NCI-H460 (cell line): ENCODE data around the gene PAPPA2. TPM values are rescaled to one million over a fixed set of nuclear protein-coding genes. Genes with fewer than 3 reads are reported as not detected.
"Not testable (repeated sequence)": the region's sequence is repeated elsewhere in the genome, so short reads cannot be mapped to it uniquely, and the experiment has no call there.

Source experiments
- DNase-seq: peaks from one replicate; pipeline ENCODE4 v3.0.0-alpha.2; 2016; ENCODE audit warnings: low read depth; ENCODE audit errors: extremely low read depth
- polyA plus RNA-seq: library from polyadenylated mRNA; depleted of rRNA; stranded (reverse); fragments of >200 nt; gene quantifications from 2 replicates; pipeline ENCODE4 v1.2.3, GENCODE V29; 2014; cell fraction: nucleus; rRNA removed
- total RNA-seq: library from RNA; depleted of rRNA; stranded (reverse); fragments of >200 nt; shearing (Covaris generic); gene quantifications from 2 replicates; pipeline ENCODE4 v1.2.3, GENCODE V29; 2014; rRNA removed

PAPPA2 gene
- total RNA-seq: 28.5 and 30.1 TPM in 2 replicates
- 4.1 and 4.7 TPM in 2 replicates for polyA plus RNA-seq

- no peak for DNase-seq
Measured at GRCh38 chr1:176462674-176463378, at the start of gene PAPPA2. PAPPA2 (plus strand) TSS chr1:176463175; CDS start chr1:176556323, 93,148 bp downstream.

GRCh38 chr1:176416777-176417176 lies 46.2 kb upstream of the PAPPA2 start:
- no peak for DNase-seq

- not testable (repeated sequence) for DNase-seq
Measured at GRCh38 chr1:176419608-176420007, 43.4 kb upstream of the PAPPA2 start.

GRCh38 chr1:176434234-176434633 lies 28.7 kb upstream of the PAPPA2 start:
- no peak for DNase-seq

GRCh38 chr1:176436251-176436650 lies 26.7 kb upstream of the PAPPA2 start:
- no peak for DNase-seq

GRCh38 chr1:176440176-176440575 lies 22.8 kb upstream of the PAPPA2 start:
- DNase-seq: no peak

- DNase-seq: no peak
Measured at GRCh38 chr1:176444286-176444685, 18.7 kb upstream of the PAPPA2 start.

GRCh38 chr1:176445402-176445801 lies 17.6 kb upstream of the PAPPA2 start:
- DNase-seq: no peak

- DNase-seq: no peak
Measured at GRCh38 chr1:176448340-176448739, 14.6 kb upstream of the PAPPA2 start.

- DNase-seq: no peak
Measured at GRCh38 chr1:176450526-176450925, 12.4 kb upstream of the PAPPA2 start.

- not testable (repeated sequence) for DNase-seq
Measured at GRCh38 chr1:176451741-176452140, 11.2 kb upstream of the PAPPA2 start.

- DNase-seq: no peak
Measured at GRCh38 chr1:176456795-176457194, 6.2 kb upstream of the PAPPA2 start.

- DNase-seq: no peak
Measured at GRCh38 chr1:176460544-176461336, 2.2 kb upstream of the PAPPA2 start.

- no peak for DNase-seq
Measured at GRCh38 chr1:176461576-176461975, 1.4 kb upstream of the PAPPA2 start.

- DNase-seq: no peak
Measured at GRCh38 chr1:176466514-176466913, 3.5 kb downstream of the PAPPA2 start.

GRCh38 chr1:176469450-176470010 lies 6.6 kb downstream of the PAPPA2 start:
- DNase-seq: no peak

GRCh38 chr1:176471338-176472121 lies 8.6 kb downstream of the PAPPA2 start:
- DNase-seq: no peak

GRCh38 chr1:176479971-176480370 lies 17.0 kb downstream of the PAPPA2 start:
- DNase-seq: no peak

GRCh38 chr1:176480750-176481149 lies 17.8 kb downstream of the PAPPA2 start:
- no peak for DNase-seq

GRCh38 chr1:176485083-176485482 lies 22.1 kb downstream of the PAPPA2 start:
- no peak for DNase-seq

- no peak for DNase-seq
Measured at GRCh38 chr1:176494436-176494835, 31.5 kb downstream of the PAPPA2 start.
